Loucy (cell line): ENCODE results near the gene ASAH2.

ENCODE experiments used
- EZH2phosphoT487 ChIP-seq: fragments of 200-600 bp; IDR thresholded peaks from 2 replicates; pipeline ENCODE4 v1.6.1; 2018; ENCODE audit warnings: antibody characterized with exemption, mild to moderate bottlenecking, moderate library complexity, borderline replicate concordance
- TF ChIP-seq, protein P1 (sequence below): fragments of 200-600 bp; sonication (generic); conservative IDR thresholded peaks from 2 replicates; pipeline ENCODE4 v1.5.1; 2014; ENCODE audit warnings: mild to moderate bottlenecking, antibody characterized with exemption, low read length

DNA sequence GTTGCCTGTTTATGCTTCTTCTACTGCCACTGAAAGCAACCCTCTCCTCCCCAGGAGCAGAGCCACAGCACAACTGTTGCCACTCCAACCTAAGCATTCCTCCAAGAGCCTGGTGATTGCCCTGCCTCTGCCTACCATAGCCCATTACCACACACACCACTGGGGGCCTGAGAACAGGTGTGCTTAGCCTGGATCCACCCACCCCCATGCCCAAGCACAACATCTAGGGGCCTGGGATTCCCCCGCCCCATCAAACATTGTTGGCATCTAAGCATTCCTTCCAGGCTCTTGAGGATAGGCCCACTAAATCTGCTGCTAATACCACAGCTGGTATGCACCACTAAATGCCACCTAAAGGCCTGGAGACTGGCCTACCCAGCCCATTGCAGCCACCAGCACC lies 43.3 kb upstream of the ASAH2 start:
- TF ChIP-seq, protein P1, sequence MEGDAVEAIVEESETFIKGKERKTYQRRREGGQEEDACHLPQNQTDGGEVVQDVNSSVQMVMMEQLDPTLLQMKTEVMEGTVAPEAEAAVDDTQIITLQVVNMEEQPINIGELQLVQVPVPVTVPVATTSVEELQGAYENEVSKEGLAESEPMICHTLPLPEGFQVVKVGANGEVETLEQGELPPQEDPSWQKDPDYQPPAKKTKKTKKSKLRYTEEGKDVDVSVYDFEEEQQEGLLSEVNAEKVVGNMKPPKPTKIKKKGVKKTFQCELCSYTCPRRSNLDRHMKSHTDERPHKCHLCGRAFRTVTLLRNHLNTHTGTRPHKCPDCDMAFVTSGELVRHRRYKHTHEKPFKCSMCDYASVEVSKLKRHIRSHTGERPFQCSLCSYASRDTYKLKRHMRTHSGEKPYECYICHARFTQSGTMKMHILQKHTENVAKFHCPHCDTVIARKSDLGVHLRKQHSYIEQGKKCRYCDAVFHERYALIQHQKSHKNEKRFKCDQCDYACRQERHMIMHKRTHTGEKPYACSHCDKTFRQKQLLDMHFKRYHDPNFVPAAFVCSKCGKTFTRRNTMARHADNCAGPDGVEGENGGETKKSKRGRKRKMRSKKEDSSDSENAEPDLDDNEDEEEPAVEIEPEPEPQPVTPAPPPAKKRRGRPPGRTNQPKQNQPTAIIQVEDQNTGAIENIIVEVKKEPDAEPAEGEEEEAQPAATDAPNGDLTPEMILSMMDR = no peak
- TF ChIP-seq EZH2phosphoT487 = no peak
